DLD1 (cell line): ENCODE data around the gene DMBT1.

ENCODE experiments used
- in situ Hi-C: cut with HindIII; loops from 2 replicates; pipeline ENCODE4 v1.10.0; 2017; ENCODE audit warnings: low sequenced_read_pairs

The DMBT1 gene

GRCh38 chr10:122643931-122644534 lies 83.5 kb downstream of the DMBT1 start:
- in situ Hi-C loops, result no loop called here

- in situ Hi-C loops, result no loop called here
Observed at GRCh38 chr10:122646511-122647382, 86.2 kb downstream of the DMBT1 start.

DNA sequence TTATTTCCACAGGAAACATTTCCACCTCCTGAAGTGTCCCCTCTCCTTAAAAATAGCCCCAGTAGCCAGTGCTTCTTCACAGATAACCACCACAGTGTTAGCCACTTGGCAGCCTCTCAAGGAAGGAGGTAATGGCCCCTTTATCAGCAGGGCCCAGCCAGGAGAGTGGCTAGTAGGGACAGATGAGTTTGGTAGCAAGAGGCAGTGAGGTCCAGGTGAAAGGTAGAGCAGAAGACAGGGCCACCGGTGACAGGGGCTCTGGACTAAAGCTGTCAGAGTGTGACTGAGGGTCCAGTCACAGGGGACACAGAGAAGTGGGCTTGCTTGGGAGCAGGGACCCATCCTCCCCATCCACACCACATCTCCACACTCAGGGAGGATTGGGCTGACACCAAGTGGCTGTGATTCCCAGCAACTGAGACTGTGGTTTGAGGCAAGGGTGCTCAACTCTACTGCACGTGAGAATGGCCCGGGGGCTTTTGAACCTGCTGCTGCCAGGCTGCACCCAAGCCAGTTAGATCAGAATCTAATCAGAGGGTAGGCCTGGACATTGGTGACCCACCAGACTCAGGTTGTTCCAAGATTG lies 86.9 kb downstream of the DMBT1 start:
- in situ Hi-C loops, result no loop called here

- in situ Hi-C loops, result no loop called here
Observed at GRCh38 chr10:122648599-122649428, 88.3 kb downstream of the DMBT1 start.

- in situ Hi-C loops, result no loop called here
Observed at GRCh38 chr10:122649903-122650302, 89.3 kb downstream of the DMBT1 start.

- in situ Hi-C loops, result no loop called here
Observed at GRCh38 chr10:122650331-122650730, 89.8 kb downstream of the DMBT1 start.

DNA sequence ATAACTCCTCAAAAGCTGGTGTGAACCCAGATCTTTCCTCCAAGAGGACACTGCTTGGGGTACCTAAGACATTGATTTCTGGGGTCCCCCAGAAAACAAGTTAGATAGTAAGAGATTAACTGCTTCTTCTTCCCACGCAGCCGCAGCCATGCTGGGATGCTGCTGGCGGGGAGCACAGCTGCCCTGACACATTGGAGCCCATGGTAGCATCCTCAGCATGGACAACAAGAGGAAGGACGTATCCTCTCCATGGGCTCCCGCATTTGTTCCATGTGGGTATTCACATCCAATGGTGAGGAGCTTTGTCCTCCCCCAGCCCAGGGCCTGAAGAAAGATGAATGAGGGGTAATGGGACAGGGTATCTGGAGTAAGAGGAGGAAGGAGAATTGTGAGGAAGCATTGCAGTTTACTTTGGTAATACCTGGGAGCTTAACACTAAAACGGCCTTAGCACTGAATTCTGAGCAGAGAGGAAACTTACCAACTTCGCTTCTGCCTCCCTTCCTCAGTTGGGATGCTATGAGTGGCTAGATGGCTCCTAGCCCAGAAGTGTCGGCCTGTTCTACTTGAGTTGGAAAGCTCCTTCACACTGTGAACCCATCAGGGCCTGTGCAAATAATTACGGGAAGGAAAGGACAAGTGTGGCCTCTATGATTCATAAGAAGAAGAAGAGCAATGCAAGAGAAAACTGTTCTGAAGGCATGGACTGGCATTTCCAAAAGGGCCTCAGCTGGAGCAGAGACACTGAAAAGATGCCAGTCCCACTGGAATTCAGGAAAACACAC lies 95.2 kb downstream of the DMBT1 start:
- in situ Hi-C loops, result no loop called here

GRCh38 chr10:122656308-122656705 lies 95.8 kb downstream of the DMBT1 start:
- in situ Hi-C loops, result no loop called here

DNA sequence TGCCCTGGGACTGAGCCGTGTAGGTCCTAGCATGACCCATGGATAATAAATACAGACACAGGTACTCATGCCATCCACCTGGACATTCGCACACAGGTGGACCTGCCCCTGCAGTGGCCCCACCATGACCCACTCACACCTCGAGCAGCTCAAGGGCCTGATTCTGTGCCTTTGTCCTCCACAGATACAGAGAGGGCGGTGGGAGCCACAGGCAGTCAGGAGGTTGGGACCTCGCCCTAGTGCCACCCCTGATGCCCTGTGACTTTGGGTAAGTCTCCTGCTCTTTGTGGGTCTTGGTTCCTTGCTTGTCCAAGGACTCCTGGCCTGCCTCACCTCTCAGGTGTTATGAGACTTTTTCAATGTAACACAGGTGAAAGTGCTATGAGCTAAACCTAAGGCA lies 96.2 kb downstream of the DMBT1 start:
- in situ Hi-C loops, result no loop called here

- in situ Hi-C loops, result no loop called here
Observed at GRCh38 chr10:122657255-122657654, 96.7 kb downstream of the DMBT1 start.

DNA sequence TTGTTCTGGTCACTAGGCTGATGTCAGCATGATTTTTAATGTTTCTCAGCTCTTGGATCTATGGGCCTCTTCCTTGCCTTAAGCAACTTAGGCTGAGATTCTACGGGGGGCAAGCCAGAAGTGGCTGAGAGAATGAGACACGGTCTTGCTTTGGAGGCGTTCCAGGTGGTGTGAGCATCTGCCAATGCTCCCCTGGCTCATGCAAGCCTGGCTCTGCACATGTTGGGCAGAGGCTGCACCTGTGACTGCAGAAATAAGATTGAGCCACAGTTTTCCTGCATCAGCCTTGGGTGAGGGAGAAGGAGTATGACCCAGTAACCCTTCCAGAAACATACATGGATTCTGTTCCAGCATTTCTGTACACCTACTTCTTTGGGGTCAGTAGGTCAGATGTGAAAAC lies 97.2 kb downstream of the DMBT1 start:
- in situ Hi-C loops, result no loop called here

DNA sequence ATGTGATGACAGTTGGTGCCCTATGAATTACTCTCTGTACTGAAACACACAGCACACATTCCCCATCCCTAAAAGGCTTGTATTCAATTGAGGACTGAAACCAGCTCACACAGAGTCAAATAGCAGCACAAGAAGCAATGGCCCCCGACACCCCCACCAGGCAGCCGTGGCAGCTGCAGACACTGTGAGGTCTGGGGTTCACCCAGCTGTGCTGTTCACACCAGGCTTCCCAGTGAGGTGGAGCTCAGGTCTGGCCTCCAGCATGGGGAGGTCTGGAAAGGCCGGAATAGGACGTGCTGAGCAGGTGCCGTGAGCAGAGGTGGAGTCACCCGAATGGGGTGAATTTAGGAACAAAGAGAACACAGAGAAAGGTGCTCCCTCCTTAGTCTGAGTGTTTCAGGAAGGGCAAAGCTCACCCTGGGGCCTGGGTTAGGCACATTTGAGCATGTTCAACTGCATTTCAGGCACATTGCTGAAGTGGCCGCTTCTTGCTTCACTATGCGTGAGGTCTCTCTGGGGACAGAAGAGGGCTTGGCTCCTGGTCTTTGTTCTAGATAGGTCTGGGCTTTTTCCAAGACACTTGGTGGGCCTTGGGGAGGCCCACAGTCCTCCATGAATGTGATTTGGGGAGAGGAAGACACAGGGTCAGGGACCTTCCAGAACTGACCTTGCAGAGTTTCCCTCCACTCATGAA lies 97.9 kb downstream of the DMBT1 start:
- in situ Hi-C loops, result no loop called here

DNA sequence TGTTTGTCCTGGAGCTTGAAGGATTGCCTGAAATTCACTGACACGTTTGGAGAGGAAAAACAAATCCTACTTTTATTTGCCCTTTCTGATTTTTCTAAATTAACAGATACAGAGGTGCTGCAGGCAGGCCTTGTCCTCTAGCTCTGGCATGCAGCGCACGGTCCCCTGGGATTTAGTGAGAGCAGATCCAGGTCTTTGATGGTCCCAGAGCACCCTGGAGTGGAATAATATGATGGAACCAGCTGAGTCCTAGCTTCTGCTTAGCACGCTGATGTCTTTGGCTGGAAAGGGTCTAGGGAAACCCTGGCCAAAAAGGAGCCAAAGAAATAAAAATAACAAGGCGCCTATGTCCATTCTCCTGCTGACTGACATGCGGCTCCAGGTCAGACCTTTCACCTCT lies 98.6 kb downstream of the DMBT1 start:
- in situ Hi-C loops, result no loop called here

GRCh38 chr10:122659651-122660050 lies 99.1 kb downstream of the DMBT1 start:
- in situ Hi-C loops, result no loop called here

- in situ Hi-C loops, result no loop called here
Observed at GRCh38 chr10:122660696-122661095, 100.1 kb downstream of the DMBT1 start.

- in situ Hi-C loops, result no loop called here
Observed at GRCh38 chr10:122662231-122662630, 101.7 kb downstream of the DMBT1 start.

- in situ Hi-C loops, result no loop called here
Observed at GRCh38 chr10:122663516-122664130, 103.1 kb downstream of the DMBT1 start.

- in situ Hi-C loops, result no loop called here
Observed at GRCh38 chr10:122664501-122664900, 103.9 kb downstream of the DMBT1 start.

GRCh38 chr10:122665329-122665860 lies 104.8 kb downstream of the DMBT1 start:
- in situ Hi-C loops, result no loop called here
